ENCODE data around the gene TENM4. TPM values are rescaled to one million over a fixed set of nuclear protein-coding genes. Genes with fewer than 3 reads are reported as not detected.

The TENM4 gene
- total and polyA plus RNA-seq, 10 of the 15 experiments (the other 5 are each of a cell fraction or from before 2014, with no cell fraction given) = 0.03 to 0.12 (median 0.06) TPM; not detected in 7

GRCh38 chr11:79182794-79183193 is 258.0 kb downstream of the TENM4 start (continued):
- TF ChIP-seq ZNF217 (IDR thresholded peaks at IDR 0.05) (no peak), ZNF592 (IDR thresholded peaks at IDR 0.05) (no peak)

GRCh38 chr11:79179087-79179486 is 261.7 kb downstream of the TENM4 start:
- Histone ChIP-seq H3K36me3 (ENCODE audit: control insufficient read depth in 2 of 2, insufficient read depth in 2 of 2, low read length in 1 of 2) (no peaks in the 10 kb centered on the region), H4K20me1 (ENCODE audit: control insufficient read depth, insufficient read depth) (no peaks in the 10 kb centered on the region), H3K79me2 (ENCODE audit: control insufficient read depth, insufficient read depth, low read length) (no peaks in the 10 kb centered on the region), H3K27ac (ENCODE audit: control insufficient read depth, insufficient read depth) (no peak overlapping the region), H3K4me2 (ENCODE audit: control insufficient read depth, insufficient read depth) (no peak overlapping the region), H2AFZ (ENCODE audit: control insufficient read depth, low read depth, low read length) (no peak overlapping the region), H3K9me3 (replicated peaks; ENCODE audit: control insufficient read depth, insufficient read depth, low read length) (no peaks in the 10 kb centered on the region), H3K9ac (ENCODE audit: control insufficient read depth, insufficient read depth, low read length) (no peak overlapping the region), H3K4me1 (ENCODE audit: control insufficient read depth, insufficient read depth, low read length) (no peaks in the 10 kb centered on the region), H3K27me3 (replicated peaks in 1 of 2; ENCODE audit: control insufficient read depth in 2 of 2, insufficient read depth in 2 of 2, low read length in 1 of 2) (no peaks in the 10 kb centered on the region; a peak in 1 of 4 replicates), H3K4me3 (no peak overlapping the region)
- ChIA-PET SMC1A (ENCODE audit: uncharacterized antibody, unreplicated experiment) (no interaction called here), RAD21 (ENCODE audit: unreplicated experiment) (no interaction called here), CTCF (no interaction called here), POLR2A (no interaction called here)
- 13% methylated on average over 3 of the region's 3 CpGs for whole genome bisulfite sequencing (ENCODE audit: insufficient coverage, insufficient replicate concordance, low lambda C conversion rate, missing lambda C conversion rate)
- ATAC-seq = no peak
- BruUV-seq (replicated peaks) = no TSS peak
- no peak for DNase-seq (ENCODE audit: low read depth, low spot score)
- FAIRE-seq = no peak
- in situ Hi-C loops (cut with MboI) (no loop called here), intact Hi-C loops (cut with micrococcal nuclease; ENCODE audit: unreplicated experiment) (no loop called here)
- TF ChIP-seq IKZF1 (conservative IDR thresholded peaks at IDR 0.05) = no peak
- no peak for TF ChIP-seq CHD2 (IDR thresholded peaks at IDR 0.05; ENCODE audit: borderline replicate concordance, low read depth, low read length)
- TF ChIP-seq RUNX3 (IDR thresholded peaks at IDR 0.05; ENCODE audit: low read length) = no peak
- TF ChIP-seq ZBTB40 (IDR thresholded peaks at IDR 0.05; ENCODE audit: borderline replicate concordance) = peak; percentile 76
- 0 out of 3 replicates have a peak, but pooled peaks have one; percentile 31 for TF ChIP-seq POU2F2 (IDR thresholded peaks at IDR 0.05; ENCODE audit: borderline replicate concordance, low read depth, low read length)
- no peak for TF ChIP-seq E4F1 (IDR thresholded peaks at IDR 0.05; ENCODE audit: borderline replicate concordance, partially characterized antibody)
- no peak for TF ChIP-seq RELB (IDR thresholded peaks at IDR 0.05; ENCODE audit: low read depth)
- no peak for TF ChIP-seq JUND (IDR thresholded peaks at IDR 0.05; ENCODE audit: low read depth, low read length)
